Liver (tissue), 3 donors: ENCODE measurements around the gene WNT11.

Experiments used
- EGR1 ChIP-seq, 2 donors: IDR thresholded peaks; 2 replicates each; pipeline ENCODE4 v1.6.1; 2016 to 2018; ENCODE audit warnings: antibody characterized with exemption in 2 of 2, low read depth in 2 of 2
- FOXA1 ChIP-seq: IDR thresholded peaks from 2 replicates; pipeline ENCODE4 v1.6.1; 2016; ENCODE audit warnings: antibody characterized with exemption
- GABPA ChIP-seq, 2 donors: IDR thresholded peaks in 1 of 2; conservative IDR thresholded peaks in 1 of 2; 2 replicates each; pipeline ENCODE4 v1.6.1; 2016; ENCODE audit warnings: antibody characterized with exemption in 2 of 2, mild to moderate bottlenecking in 1 of 2, moderate library complexity in 1 of 2
- RAD21 ChIP-seq, 2 donors: IDR thresholded peaks; 2 replicates each; pipeline ENCODE4 v1.6.1; 2016; ENCODE audit warnings: antibody characterized with exemption in 2 of 2, mild to moderate bottlenecking in 2 of 2
- RXRA ChIP-seq, 2 donors: IDR thresholded peaks; 2 replicates each; pipeline ENCODE4 v1.6.1; 2017 to 2018; ENCODE audit warnings: antibody characterized with exemption in 2 of 2, mild to moderate bottlenecking in 1 of 2
- SP1 ChIP-seq: IDR thresholded peaks from 2 replicates; pipeline ENCODE4 v1.6.1; 2018; ENCODE audit warnings: antibody characterized with exemption, mild to moderate bottlenecking
- TAF1 ChIP-seq: conservative IDR thresholded peaks from 2 replicates; pipeline ENCODE4 v1.6.1; 2016; ENCODE audit warnings: antibody characterized with exemption, mild to moderate bottlenecking
- YY1 ChIP-seq: IDR thresholded peaks from 2 replicates; pipeline ENCODE4 v1.6.1; 2016; ENCODE audit warnings: antibody characterized with exemption, mild to moderate bottlenecking
- TF ChIP-seq, protein P1 (sequence below): fragments of 150-350 bp; IDR thresholded peaks from 2 replicates; pipeline ENCODE4 v1.5.1; 2017; ENCODE audit warnings: improper control_type of control experiment, low read depth, low read length; ENCODE audit not compliant: missing input control
- TF ChIP-seq, protein P2 (sequence below): IDR thresholded peaks from 2 replicates; pipeline ENCODE4 v1.6.1; 2016; ENCODE audit warnings: antibody characterized with exemption
- TF ChIP-seq, protein P3 (sequence below): IDR thresholded peaks from 2 replicates; pipeline ENCODE4 v1.6.1; 2016; ENCODE audit warnings: antibody characterized with exemption, mild to moderate bottlenecking
- donor health status: healthy.
- donor health status: healthy.

DNA sequence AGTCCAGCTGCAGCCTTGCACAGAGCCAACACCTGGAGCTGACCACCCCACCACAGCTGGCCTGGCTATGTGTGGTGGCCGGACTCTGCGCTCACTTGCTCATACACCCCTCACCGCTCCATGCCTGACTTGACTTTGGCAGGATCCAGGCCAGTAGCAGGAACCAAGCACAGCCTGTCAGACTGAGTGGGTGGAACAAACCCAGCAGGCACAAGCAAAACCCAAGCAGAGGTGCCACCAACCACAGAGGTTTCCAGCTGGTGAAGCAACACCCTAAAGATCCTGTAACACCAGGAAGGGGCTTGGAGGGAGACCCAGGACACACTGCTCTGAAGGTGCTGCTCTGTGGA lies 44.9 kb upstream of the WNT11 start:
- TF ChIP-seq, protein P1, sequence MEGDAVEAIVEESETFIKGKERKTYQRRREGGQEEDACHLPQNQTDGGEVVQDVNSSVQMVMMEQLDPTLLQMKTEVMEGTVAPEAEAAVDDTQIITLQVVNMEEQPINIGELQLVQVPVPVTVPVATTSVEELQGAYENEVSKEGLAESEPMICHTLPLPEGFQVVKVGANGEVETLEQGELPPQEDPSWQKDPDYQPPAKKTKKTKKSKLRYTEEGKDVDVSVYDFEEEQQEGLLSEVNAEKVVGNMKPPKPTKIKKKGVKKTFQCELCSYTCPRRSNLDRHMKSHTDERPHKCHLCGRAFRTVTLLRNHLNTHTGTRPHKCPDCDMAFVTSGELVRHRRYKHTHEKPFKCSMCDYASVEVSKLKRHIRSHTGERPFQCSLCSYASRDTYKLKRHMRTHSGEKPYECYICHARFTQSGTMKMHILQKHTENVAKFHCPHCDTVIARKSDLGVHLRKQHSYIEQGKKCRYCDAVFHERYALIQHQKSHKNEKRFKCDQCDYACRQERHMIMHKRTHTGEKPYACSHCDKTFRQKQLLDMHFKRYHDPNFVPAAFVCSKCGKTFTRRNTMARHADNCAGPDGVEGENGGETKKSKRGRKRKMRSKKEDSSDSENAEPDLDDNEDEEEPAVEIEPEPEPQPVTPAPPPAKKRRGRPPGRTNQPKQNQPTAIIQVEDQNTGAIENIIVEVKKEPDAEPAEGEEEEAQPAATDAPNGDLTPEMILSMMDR, result no peak
- TF ChIP-seq YY1 (no peak), GABPA (IDR thresholded peaks at IDR 0.05 in 1 of 2, conservative IDR thresholded peaks at IDR 0.05 in 1 of 2) (no peak), FOXA1 (no peak), EGR1 (IDR thresholded peaks at IDR 0.05; ENCODE audit: low read depth in 2 of 2) (no peak), RXRA (IDR thresholded peaks at IDR 0.05) (no peak), RAD21 (IDR thresholded peaks at IDR 0.05) (no peak), TAF1 (no peak), SP1 (no peak)
- TF ChIP-seq, protein P2, sequence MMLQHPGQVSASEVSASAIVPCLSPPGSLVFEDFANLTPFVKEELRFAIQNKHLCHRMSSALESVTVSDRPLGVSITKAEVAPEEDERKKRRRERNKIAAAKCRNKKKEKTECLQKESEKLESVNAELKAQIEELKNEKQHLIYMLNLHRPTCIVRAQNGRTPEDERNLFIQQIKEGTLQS, result no peak
- TF ChIP-seq, protein P3, sequence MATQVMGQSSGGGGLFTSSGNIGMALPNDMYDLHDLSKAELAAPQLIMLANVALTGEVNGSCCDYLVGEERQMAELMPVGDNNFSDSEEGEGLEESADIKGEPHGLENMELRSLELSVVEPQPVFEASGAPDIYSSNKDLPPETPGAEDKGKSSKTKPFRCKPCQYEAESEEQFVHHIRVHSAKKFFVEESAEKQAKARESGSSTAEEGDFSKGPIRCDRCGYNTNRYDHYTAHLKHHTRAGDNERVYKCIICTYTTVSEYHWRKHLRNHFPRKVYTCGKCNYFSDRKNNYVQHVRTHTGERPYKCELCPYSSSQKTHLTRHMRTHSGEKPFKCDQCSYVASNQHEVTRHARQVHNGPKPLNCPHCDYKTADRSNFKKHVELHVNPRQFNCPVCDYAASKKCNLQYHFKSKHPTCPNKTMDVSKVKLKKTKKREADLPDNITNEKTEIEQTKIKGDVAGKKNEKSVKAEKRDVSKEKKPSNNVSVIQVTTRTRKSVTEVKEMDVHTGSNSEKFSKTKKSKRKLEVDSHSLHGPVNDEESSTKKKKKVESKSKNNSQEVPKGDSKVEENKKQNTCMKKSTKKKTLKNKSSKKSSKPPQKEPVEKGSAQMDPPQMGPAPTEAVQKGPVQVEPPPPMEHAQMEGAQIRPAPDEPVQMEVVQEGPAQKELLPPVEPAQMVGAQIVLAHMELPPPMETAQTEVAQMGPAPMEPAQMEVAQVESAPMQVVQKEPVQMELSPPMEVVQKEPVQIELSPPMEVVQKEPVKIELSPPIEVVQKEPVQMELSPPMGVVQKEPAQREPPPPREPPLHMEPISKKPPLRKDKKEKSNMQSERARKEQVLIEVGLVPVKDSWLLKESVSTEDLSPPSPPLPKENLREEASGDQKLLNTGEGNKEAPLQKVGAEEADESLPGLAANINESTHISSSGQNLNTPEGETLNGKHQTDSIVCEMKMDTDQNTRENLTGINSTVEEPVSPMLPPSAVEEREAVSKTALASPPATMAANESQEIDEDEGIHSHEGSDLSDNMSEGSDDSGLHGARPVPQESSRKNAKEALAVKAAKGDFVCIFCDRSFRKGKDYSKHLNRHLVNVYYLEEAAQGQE, result no peak
